Uterus (tissue), 4 donors: Measurements from ENCODE around the gene ACAP3. TPM values are rescaled to one million over a fixed set of nuclear protein-coding genes. Genes with fewer than 3 reads are reported as not detected.
A peak's percentile ranks its signal among the peaks of the same experiment; 100 is the strongest.

ENCODE experiments used
- DNase-seq, 2 donors: peaks; one replicate each; pipeline ENCODE4 v3.0.0-alpha.2; 2019 to 2020
- H3K27ac ChIP-seq, 2 donors: fragments of 200-600 bp; sonication (generic); 1 replicate in 1 of 2; 2 replicates in 1 of 2; pipeline ENCODE4 v1.5.1; 2016 to 2018
- H3K27me3 ChIP-seq, 2 donors: fragments of 200-600 bp; sonication (generic); one replicate each; pipeline ENCODE4 v1.5.1; 2018 to 2019; ENCODE audit warnings: control low read depth in 1 of 2
- H3K36me3 ChIP-seq, 2 donors: fragments of 200-600 bp; sonication (generic); one replicate each; pipeline ENCODE4 v1.5.1; 2019; ENCODE audit warnings: control low read depth in 1 of 2
- H3K4me1 ChIP-seq, 2 donors: fragments of 200-600 bp; sonication (generic); one replicate each; pipeline ENCODE4 v1.5.1; 2018 to 2019; ENCODE audit warnings: control low read depth in 1 of 2
- H3K4me3 ChIP-seq, 2 donors: fragments of 200-600 bp; sonication (generic); 1 replicate in 1 of 2; 2 replicates in 1 of 2; pipeline ENCODE4 v1.5.1; 2018 to 2019; ENCODE audit warnings: mild to moderate bottlenecking in 1 of 2
- H3K9me3 ChIP-seq, 2 donors: fragments of 200-600 bp; sonication (generic); one replicate each; pipeline ENCODE4 v1.5.1; 2019; ENCODE audit warnings: control low read depth in 1 of 2
- POLR2A ChIP-seq, 2 donors: fragments of 450-650 bp; IDR thresholded peaks; one replicate each; pipeline ENCODE4 v1.6.1; 2016; ENCODE audit warnings: antibody characterized with exemption in 2 of 2, mild to moderate bottlenecking in 1 of 2, moderate library complexity in 1 of 2
- intact Hi-C: fragments of 100-400 bp; cut with DNase I; formaldehyde crosslinking; loops from one replicate; pipeline ENCODE4 v1.15.1; 2023; ENCODE audit warnings: low total_unique reads
- total RNA-seq, 4 donors: library from RNA; depleted of rRNA in 3 of 4; stranded (reverse); fragments of >200 nt in 3 of 4; gene quantifications; one replicate each; pipeline versions ENCODE4 v1.1.0 to v1.2.4, GENCODE V29; 2014 to 2023
- TF ChIP-seq, protein P1 (sequence below), 4 experiments: fragments of 200-600 bp in 2 of 4; fragments of 450-650 bp in 2 of 4; sonication (generic) in 2 of 4; IDR thresholded peaks; one replicate each; pipeline ENCODE4 v1.5.1; 2016 to 2019; ENCODE audit warnings: antibody characterized with exemption in 4 of 4, mild to moderate bottlenecking in 2 of 4, moderate library complexity in 1 of 4
- donor health status: DM: yes; HTN: yes; CAD: no.

ACAP3 gene
- total RNA-seq, 4 donors from 2014 or later = 11.2 to 98.5 (median 44.0) TPM

DNA sequence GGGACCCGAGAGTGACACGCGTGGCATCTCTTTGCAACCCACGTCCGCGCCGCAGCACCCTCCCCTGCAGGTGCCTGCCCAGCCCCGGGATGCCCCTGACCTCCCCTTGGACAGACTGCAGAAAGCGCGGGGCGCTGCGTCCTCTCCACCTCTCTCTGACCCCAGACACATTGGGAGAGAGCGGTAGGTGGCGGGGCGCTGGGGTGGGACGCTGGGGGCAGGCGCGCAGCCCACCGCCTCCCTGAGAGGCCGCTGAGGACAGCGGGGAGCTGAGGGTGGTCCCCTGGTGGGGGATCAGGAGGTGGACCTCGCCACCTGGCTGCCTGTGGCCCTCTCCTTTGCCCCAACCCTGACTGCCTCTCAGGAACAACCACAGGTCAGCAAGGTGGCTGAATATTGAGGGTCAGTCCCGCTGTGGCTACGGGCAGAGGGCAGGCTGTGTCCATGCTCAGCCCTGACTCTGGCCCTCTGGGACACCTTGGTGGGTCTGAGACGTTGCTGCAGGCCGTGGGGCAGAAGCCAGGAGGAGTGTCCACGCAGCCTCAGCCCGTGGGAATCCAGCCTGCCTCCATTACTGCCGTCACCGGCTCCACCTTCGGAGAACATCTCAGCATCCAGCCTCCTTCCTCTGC is 33.3 kb downstream of the ACAP3 start:
- no peak for DNase-seq
- TF ChIP-seq, protein P1, sequence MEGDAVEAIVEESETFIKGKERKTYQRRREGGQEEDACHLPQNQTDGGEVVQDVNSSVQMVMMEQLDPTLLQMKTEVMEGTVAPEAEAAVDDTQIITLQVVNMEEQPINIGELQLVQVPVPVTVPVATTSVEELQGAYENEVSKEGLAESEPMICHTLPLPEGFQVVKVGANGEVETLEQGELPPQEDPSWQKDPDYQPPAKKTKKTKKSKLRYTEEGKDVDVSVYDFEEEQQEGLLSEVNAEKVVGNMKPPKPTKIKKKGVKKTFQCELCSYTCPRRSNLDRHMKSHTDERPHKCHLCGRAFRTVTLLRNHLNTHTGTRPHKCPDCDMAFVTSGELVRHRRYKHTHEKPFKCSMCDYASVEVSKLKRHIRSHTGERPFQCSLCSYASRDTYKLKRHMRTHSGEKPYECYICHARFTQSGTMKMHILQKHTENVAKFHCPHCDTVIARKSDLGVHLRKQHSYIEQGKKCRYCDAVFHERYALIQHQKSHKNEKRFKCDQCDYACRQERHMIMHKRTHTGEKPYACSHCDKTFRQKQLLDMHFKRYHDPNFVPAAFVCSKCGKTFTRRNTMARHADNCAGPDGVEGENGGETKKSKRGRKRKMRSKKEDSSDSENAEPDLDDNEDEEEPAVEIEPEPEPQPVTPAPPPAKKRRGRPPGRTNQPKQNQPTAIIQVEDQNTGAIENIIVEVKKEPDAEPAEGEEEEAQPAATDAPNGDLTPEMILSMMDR (IDR thresholded peaks at IDR 0.05) = no peak
- TF ChIP-seq POLR2A (IDR thresholded peaks at IDR 0.05) = no peak
- intact Hi-C loops = no loop called here
- peak overlapping the region; percentile 84 to 92 for H3K27ac ChIP-seq
- no peaks in the 10 kb centered on the region for H3K36me3 ChIP-seq
- H3K9me3 ChIP-seq = no peaks in the 10 kb centered on the region
- peak overlapping the region; percentile 93 to 94 for H3K4me3 ChIP-seq
- no peaks in the 10 kb centered on the region for H3K27me3 ChIP-seq
- peaks cover 12 to 22% of the 10 kb centered on the region in 2 donors for H3K4me1 ChIP-seq

DNA sequence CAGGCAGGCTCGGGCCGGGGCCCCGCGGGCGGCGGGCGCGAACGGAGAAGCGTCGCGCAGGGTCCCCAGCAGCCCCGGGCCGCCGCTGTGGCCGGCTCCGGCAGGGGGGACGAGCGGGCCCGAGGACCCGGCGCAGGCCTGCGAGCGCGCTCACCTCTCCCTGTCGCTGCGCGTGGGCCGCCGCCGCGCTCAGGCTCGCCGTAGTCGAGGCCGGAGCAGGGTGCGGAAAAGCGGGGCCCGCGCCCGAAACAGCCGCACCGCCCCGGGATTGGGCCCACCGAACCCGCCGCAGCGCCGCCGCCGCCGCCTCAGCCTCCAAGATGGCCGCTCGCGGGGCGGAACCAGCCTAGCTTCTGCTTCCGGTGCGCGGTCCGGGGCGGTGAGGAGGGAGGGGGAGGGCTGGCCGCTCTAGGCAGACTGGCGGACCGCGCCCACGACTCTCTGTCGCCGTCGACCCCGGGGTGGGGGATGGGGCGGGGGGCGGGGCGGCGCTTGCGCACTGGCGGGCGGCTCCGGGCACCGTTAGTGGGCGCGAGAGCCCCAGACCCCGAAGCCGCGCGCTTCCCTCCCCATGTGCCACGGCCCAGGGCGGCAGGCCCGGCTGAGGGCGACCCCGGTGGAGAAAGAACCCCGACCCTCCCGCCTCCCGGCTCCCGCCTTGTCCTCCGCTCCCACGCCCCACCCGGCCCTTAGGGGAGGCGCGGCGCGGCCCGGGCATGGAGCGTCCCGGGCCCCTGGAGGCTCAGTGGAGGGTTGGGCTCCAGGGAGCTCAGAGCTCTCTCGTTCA is 34.0 kb downstream of the ACAP3 start, which contains the start of gene UBE2J2:
UBE2J2 (minus strand) TSS at position 343 of the 787 bp plus-strand sequence. CDS start 5,862 bp downstream, outside the sequence.
- peaks cover 12 to 22% of the 10 kb centered on the region in 2 donors for H3K4me1 ChIP-seq

DNA sequence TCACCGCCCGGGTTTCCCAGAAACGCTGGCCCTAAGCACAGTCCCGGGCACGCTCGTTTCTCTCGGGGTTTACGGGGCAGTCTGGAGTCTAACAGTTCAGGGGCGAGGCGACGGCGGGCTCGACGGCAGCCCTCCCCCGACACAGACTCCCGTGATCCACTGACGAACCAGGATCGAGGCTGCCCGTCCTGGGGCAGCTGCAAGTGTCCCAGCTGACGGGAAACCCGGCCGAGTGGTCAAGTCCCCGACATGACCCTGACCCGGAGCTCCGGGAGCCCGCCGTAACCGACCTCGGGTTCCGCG is 34.6 kb downstream of the ACAP3 start:
- TF ChIP-seq POLR2A (IDR thresholded peaks at IDR 0.05) = no peak
- TF ChIP-seq, protein P1 (IDR thresholded peaks at IDR 0.05) = no peak
- H3K27ac ChIP-seq = peak overlapping the region; percentile 84 to 92
- H3K27me3 ChIP-seq = no peaks in the 10 kb centered on the region
- H3K4me3 ChIP-seq = peak overlapping the region; percentile 93 to 94
- H3K4me1 ChIP-seq = peaks cover 12 to 22% of the 10 kb centered on the region in 2 donors
- no peak for DNase-seq
- no peaks in the 10 kb centered on the region for H3K9me3 ChIP-seq
- no peaks in the 10 kb centered on the region for H3K36me3 ChIP-seq
- intact Hi-C loops = no loop called here

More for the DNA sequence above, 34.0 kb downstream of the ACAP3 start, which contains the start of gene UBE2J2:
- Histone ChIP-seq H3K4me3 (peak within 1 kb of the TSS; percentile 93 to 94), H3K36me3 (no peaks in the 10 kb centered on the region), H3K9me3 (no peaks in the 10 kb centered on the region), H3K27me3 (no peaks in the 10 kb centered on the region), H3K27ac (peak within 1 kb of the TSS; percentile 84 to 92)
- DNase-seq = peak; percentile 91 to 95
- TF ChIP-seq, protein P1 (IDR thresholded peaks at IDR 0.05) = peak in 3 of 4 experiments; percentile 8 to 28 (median 20)
- TF ChIP-seq POLR2A (IDR thresholded peaks at IDR 0.05) = peak in 1 of 2 donors; percentile 78
- intact Hi-C loops = no loop called here

DNA sequence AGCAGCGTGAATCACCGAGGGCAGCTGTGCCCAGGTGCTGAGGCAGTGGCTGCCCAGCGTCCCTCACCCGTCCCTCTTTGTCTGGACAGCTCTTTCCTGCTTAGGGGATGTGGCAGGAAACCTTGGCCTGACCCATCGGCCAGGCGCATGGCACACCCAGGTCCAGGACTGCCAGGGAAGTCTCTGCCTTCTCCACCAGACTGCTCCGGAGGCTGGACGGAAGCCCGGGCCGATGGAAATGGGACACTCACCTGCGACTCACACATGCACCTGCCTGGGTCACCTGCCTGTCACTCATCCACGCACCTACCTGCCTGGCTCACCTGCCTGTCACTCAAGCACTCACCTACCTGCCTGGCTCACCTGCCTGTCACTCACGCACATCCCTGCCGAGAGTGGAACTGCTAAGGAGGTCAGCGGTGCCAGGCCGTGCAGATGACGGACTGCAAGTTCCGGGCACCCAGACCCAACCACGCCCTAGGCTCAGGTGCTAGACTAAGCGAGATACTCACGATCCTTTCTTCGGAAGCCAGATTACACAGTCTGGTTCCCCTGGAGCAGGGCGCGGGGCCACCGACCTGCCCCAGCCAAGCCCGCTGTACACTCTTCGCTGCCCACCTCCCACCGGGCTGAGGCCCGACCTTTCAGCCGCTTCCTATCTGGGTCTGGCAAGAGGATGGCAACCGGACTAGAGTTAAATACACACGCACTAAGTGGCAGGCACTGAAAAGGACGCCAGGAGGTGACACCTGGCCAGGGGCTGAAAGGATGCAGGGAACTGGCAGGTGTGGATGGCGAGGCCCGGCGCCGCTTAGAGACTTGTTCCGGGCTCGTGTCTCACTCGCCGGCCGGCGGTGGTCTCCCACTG is 35.2 kb downstream of the ACAP3 start:
- H3K9me3 ChIP-seq = no peaks in the 10 kb centered on the region
- no peaks in the 10 kb centered on the region for H3K36me3 ChIP-seq
- H3K27ac ChIP-seq = peak overlapping the region; percentile 84 to 92
- H3K4me1 ChIP-seq = peaks cover 12 to 22% of the 10 kb centered on the region in 2 donors
- TF ChIP-seq POLR2A (IDR thresholded peaks at IDR 0.05) = no peak
- TF ChIP-seq, protein P1 (IDR thresholded peaks at IDR 0.05) = no peak
- no peak for DNase-seq
- no peaks in the 10 kb centered on the region for H3K27me3 ChIP-seq
- intact Hi-C loops = no loop called here
- peak overlapping the region; percentile 93 to 94 for H3K4me3 ChIP-seq
